Ishikawa (cell line): ENCODE results near the gene RPEL1.

Experiments used
- CEBPB ChIP-seq: IDR thresholded peaks from 2 replicates; pipeline ENCODE4 v1.6.1; 2012
- CREB1 ChIP-seq: IDR thresholded peaks from 2 replicates; pipeline ENCODE4 v1.6.1; 2012; ENCODE audit warnings: low read depth
- EGR1 ChIP-seq: IDR thresholded peaks from 2 replicates; pipeline ENCODE4 v1.6.1; 2012
- EP300 ChIP-seq: IDR thresholded peaks from 2 replicates; pipeline ENCODE4 v1.6.1; 2012; ENCODE audit warnings: borderline replicate concordance
- FOXM1 ChIP-seq: IDR thresholded peaks from 2 replicates; pipeline ENCODE4 v1.6.1; 2012; ENCODE audit warnings: low read depth, borderline replicate concordance
- MAX ChIP-seq: IDR thresholded peaks from 2 replicates; pipeline ENCODE4 v1.6.1; 2012
- NFIC ChIP-seq: IDR thresholded peaks from 2 replicates; pipeline ENCODE4 v1.6.1; 2012
- RAD21 ChIP-seq: IDR thresholded peaks from 2 replicates; pipeline ENCODE4 v1.6.1; 2012; ENCODE audit warnings: low read depth
- REST ChIP-seq: IDR thresholded peaks from 2 replicates; pipeline ENCODE4 v1.6.1; 2012; ENCODE audit warnings: low read depth, mild to moderate bottlenecking
- TAF1 ChIP-seq: IDR thresholded peaks from 2 replicates; pipeline ENCODE4 v1.6.1; 2012; ENCODE audit warnings: low read depth, mild to moderate bottlenecking
- TCF12 ChIP-seq: IDR thresholded peaks from 2 replicates; pipeline ENCODE4 v1.6.1; 2012; ENCODE audit warnings: low read depth
- TEAD4 ChIP-seq: IDR thresholded peaks from 2 replicates; pipeline ENCODE4 v1.6.1; 2012
- USF1 ChIP-seq: IDR thresholded peaks from 2 replicates; pipeline ENCODE4 v1.6.1; 2012
- YY1 ChIP-seq: IDR thresholded peaks from 2 replicates; pipeline ENCODE4 v1.6.1; 2012; ENCODE audit warnings: low read depth
- ZBTB7A ChIP-seq: IDR thresholded peaks from 2 replicates; pipeline ENCODE4 v1.6.1; 2012; ENCODE audit warnings: low read depth

RPEL1 gene

GRCh38 chr10:103225939-103226338 is 19.7 kb upstream of the RPEL1 start:
- TF ChIP-seq RAD21 (no peak), ZBTB7A (no peak)

- TF ChIP-seq MAX, result no peak
- no peak for TF ChIP-seq EGR1
- TF ChIP-seq CEBPB, result no peak
- no peak for TF ChIP-seq TCF12
- TF ChIP-seq FOXM1, result no peak
- TF ChIP-seq USF1, result no peak
- TF ChIP-seq EP300, result no peak
Measured at GRCh38 chr10:103227416-103227815, 18.3 kb upstream of the RPEL1 start.

GRCh38 chr10:103231047-103231551 is 14.6 kb upstream of the RPEL1 start:
- TF ChIP-seq FOXM1, result peak; percentile 87
- TF ChIP-seq CREB1, result no peak
- TF ChIP-seq NFIC, result peak; percentile 78
- TF ChIP-seq REST, result no peak
- peak; percentile 99 for TF ChIP-seq TEAD4
- peak; percentile 95 for TF ChIP-seq EP300
- peak; percentile 91 for TF ChIP-seq TCF12
- no peak for TF ChIP-seq USF1
- TF ChIP-seq CEBPB, result peak; percentile 95
- peak; percentile 33 for TF ChIP-seq RAD21

GRCh38 chr10:103232131-103232673 is 13.5 kb upstream of the RPEL1 start:
- TF ChIP-seq CEBPB (0 out of 2 replicates have a peak, but pooled peaks have one; percentile 21), TEAD4 (peak; percentile 71), MAX (0 out of 2 replicates have a peak, but pooled peaks have one; percentile 36), TCF12 (peak; percentile 56), RAD21 (no peak), NFIC (peak; percentile 51), CREB1 (no peak), EP300 (peak; percentile 70; the same call in 1 of the 2 replicates)

GRCh38 chr10:103232772-103233488 is 12.8 kb upstream of the RPEL1 start:
- TF ChIP-seq CEBPB (no peak), TAF1 (no peak), REST (no peak), FOXM1 (no peak), TCF12 (no peak), TEAD4 (no peak), RAD21 (no peak)

- no peak for TF ChIP-seq CEBPB
- no peak for TF ChIP-seq EGR1
- no peak for TF ChIP-seq CREB1
- TF ChIP-seq FOXM1, result no peak
- no peak for TF ChIP-seq EP300
- no peak for TF ChIP-seq MAX
- no peak for TF ChIP-seq TEAD4
- no peak for TF ChIP-seq ZBTB7A
- no peak for TF ChIP-seq NFIC
- TF ChIP-seq TCF12, result no peak
- TF ChIP-seq RAD21, result no peak
- no peak for TF ChIP-seq REST
- TF ChIP-seq YY1, result no peak
- no peak for TF ChIP-seq TAF1
- TF ChIP-seq USF1, result no peak
Measured at GRCh38 chr10:103235775-103236174, 9.9 kb upstream of the RPEL1 start.
